HG02840 (cell line): ENCODE results near the gene KCNQ1OT1.

Experiments
- ATAC-seq: cut with Tn5 transposase; IDR thresholded peaks from one replicate; pipeline ENCODE4 v1.9.1; 2021; ENCODE audit warnings: mild to moderate bottlenecking, moderate library complexity, moderate number of reproducible peaks; ENCODE audit not compliant: unreplicated experiment, low FRiP score

The KCNQ1OT1 gene

DNA sequence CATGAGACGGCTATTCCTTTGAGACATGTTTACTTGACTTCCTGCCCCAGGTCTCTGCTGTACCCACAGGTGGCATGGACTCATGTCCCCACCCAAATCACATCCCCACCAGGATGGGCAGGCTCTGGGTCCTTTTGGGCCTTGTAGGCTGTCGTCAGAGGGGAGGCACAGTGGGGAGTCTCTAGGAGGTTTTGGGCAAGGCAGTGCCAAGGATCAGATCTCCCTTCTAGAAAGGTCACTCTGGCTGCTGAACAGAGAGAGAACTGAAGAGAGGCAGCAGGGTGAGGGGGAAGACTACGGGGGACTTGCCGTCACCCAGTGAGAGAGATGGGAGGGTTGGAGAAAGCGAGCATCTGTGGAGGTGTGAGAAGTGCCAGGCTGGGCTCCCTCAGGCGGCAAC lies 4.6 kb upstream of the KCNQ1OT1 start:
- ATAC-seq: no peak

DNA sequence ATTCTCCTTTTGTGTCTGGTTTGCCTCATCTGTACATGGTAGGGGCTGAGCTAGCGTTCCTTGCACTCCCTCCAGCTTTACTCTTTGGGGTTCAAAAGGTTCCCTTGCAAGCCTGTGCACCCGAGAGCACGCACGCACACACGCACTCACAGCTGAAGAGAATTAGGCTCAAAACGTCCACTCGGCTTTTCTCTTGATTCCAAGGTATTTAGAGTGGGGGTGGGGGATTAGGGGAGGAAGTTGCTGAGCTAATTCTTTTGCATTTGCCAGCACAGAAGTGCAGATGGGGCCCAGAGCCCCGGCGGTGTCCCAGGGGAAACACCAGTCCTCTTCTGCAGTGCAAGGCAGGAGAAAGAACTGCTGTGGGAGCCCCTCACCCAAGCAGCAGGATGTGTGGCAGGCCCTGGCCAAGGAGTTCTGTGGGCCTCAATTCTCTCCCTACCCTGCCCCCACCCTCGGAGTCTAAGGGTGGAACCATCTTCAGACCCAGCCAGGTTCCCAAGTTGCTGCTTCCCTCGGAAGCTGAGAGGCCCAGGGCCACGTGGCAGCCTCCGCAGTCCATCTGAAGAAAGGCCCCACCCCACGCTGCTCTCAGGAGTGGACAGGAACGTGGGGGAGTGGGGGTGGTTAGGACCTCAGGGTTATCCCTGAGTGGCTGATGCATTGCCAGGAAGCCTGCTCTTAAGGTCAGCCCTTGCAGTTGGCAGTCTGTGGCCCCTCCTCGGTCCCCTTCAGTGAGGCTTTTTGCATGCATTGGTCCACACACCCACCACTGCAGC lies 3.8 kb upstream of the KCNQ1OT1 start:
- no peak for ATAC-seq

DNA sequence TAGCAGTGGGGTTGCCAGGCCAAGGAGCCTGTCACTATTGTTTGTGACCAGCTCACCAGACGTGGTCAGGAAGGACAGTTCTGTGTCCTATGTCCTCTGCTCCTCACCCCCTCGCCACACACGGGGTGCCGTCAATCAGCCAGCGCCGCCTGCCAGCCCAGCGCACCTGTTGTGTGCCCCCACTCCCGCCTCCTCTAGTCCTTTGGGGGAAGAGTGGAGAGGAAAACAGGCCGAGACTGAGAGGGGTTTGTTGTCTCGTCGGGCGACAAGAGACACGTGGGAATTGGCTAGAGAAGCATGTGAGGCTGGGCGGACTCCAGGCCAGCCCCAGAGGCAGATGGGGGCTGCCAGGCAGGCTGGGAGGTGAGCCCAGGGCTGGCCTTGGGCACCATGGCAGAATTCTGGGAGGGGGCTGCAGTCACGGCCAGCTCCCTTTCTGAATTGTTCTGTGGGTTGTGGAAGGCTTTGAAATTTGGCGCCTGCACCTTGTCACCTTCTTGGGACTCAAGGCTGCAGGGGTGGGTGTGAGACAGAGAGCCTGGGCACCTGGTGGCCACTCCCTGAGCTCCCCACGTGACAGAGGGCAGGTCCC lies 3.1 kb upstream of the KCNQ1OT1 start:
- no peak for ATAC-seq

DNA sequence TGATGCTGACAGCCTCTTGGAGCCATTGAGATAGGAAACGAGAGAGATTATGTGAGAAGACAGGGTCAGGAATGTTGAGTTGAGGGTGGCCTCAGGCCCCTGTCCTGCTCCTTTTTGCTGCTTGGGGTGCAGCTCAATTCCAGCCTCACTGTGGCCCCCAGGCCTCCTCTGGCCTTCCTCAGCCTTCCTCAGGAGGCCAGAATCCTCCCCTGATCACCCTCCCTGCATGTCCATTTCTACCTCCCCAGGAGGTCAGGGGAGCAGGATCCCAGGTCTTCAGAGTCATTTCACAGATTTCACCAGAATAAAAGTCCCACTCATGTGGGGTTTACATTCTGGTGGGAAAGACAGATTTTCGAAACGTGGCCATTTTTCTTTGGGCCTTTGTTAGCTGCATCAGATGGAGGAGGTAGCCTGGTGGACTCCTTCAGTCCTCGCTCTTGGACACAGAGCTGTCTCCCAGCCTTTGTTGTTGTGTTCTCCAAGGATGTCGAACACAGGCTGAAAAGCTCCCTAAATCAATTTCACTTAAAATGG lies 2.2 kb upstream of the KCNQ1OT1 start:
- no peak for ATAC-seq

DNA sequence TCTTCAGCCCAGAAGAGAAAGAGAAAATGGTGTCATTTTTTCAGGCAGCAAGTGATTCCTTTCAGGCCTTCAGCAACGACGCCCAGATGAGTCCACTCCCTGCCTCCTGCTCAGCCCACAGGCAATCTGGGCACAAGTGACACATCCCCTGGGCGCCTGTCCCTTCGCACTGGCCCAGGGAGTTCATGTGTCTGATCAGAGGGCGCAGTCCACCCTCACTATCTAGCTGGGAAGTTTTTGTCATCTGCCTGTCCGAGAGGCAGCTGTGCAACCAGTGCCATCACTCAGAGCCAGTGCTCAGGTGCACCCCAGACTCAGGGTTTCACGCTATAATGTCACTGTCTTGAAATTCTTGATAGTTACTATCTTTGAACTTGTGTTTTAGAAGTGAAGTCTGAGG lies 1.4 kb upstream of the KCNQ1OT1 start:
- no peak for ATAC-seq

DNA sequence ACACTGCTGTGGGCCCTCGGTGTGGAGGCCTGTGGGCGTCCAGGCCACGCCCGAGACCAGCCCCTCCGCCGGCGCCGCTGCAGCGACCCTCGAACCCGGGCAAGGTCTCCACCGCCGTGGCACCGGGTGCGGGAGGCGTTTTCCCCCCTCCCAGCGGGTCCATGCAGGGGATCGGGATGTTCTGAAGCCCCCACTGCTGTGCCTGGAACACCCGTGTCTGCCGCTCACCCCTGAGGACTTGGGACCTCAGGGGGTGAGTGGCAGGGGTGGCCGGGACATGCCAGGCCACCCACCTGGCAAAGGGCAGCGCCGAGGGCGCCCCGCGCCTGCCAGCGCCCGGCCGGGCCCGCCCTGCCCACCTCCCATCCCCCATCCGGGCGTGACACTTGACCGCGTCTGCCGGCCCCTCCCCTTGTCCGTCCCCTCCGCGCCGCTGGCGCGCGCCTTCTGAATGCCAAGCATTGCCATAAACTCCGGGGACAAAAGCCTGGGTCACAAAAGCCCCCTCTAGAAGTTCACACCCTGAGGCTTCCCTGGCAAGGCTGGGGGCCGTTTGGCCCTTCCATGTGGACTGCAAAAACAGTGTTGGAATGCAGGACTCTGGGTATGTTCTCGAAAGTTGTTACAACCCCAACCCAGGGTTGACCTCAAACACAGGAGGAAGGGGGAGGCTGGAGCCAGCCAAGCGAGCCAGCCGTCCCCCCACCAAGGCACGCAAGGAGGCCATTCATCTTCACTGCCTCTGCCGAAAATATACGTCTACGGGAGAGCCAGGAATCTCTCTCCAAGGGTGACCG lies 819 bp upstream of the KCNQ1OT1 start:
- ATAC-seq: no peak

DNA sequence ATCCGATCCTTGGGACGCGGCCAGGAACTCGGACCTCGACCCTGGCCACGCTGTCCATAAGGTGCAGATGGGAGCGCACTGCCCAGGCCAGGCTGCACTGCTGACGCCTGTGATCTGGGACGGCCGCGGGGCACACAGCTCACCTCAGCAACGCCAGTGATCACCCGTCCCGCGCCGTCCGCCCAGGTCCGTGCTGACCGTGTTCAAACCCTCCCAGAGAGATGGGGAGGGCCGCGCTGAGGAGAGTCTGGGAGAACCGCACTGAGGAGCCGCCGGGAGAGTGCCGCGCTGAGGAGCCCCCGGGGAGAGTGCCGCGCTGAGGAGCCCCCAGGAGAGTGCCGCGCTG lies 636 bp downstream of the KCNQ1OT1 start:
- no peak for ATAC-seq

DNA sequence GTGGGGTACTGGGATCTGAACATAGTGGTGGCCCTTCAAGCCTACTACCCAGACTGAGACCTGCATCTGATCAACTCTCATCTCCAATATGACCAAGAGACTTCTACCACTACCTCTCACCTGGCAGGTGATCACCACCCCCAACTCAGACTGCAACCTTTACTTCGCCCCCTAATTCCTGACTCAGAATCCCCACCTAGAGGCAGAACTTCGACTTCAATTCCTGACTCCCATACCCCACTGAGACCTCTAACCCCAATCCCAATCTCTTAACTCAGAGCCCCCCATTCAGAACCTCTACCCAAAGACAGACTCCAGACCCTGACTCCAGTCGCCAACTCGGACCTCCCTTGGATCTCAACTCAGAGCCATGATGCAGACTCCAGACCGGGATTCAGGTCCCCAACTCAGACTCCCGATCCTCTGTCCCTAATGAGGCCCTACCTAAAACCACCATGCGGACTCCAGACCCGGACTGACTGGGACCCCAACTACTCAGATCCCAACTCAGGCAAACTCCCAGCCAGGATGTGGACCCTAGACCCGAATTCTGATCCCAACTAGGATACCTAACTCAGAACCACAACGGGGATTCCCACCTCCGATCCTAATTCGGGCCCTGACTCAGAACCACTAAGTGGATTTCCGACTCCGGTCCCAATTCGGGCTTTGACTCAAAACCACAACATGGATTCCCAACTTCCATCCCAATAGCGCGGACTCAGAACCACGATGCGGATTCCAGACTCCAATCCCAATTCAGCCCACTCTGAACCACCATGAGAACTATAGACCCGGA lies 1.2 kb downstream of the KCNQ1OT1 start:
- no peak for ATAC-seq

DNA sequence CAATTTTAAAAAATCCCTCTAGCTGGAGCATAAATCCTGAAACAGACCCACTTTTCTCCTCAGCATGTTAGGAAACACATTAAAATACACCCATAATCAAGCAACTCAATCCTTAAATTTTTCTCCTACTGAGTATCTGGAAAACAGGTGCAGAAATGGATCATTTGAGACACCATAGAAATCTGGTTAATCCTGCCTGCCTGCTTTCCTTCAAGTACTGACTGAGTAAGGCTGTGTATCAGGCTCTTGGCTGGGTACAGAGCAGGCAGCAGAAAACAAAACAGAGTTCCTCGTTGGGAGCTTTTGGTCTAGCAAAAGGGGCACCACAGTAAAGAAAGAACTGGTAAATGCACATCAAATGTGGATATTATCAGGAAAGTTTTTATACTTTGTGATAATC lies 1.9 kb downstream of the KCNQ1OT1 start:
- no peak for ATAC-seq

DNA sequence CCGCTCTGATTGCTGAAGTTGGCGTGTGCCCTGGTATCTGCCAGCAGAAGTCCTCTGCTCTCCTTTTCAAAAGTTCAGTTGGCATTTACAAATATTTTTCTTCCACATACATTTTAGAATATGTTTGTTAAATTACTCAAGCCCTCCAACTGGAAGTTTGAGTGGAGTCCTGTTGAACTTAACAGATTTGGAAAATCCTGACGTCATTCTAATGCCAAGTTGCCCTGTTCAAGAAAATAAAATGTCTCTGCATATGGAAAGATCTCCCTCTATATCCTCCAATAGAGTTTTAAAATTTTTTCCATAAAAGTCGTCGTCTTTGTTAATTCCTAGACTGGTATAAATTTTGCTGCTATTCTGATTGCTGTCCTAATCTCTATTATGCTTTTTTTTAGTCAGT lies 3.3 kb downstream of the KCNQ1OT1 start:
- ATAC-seq: no peak

DNA sequence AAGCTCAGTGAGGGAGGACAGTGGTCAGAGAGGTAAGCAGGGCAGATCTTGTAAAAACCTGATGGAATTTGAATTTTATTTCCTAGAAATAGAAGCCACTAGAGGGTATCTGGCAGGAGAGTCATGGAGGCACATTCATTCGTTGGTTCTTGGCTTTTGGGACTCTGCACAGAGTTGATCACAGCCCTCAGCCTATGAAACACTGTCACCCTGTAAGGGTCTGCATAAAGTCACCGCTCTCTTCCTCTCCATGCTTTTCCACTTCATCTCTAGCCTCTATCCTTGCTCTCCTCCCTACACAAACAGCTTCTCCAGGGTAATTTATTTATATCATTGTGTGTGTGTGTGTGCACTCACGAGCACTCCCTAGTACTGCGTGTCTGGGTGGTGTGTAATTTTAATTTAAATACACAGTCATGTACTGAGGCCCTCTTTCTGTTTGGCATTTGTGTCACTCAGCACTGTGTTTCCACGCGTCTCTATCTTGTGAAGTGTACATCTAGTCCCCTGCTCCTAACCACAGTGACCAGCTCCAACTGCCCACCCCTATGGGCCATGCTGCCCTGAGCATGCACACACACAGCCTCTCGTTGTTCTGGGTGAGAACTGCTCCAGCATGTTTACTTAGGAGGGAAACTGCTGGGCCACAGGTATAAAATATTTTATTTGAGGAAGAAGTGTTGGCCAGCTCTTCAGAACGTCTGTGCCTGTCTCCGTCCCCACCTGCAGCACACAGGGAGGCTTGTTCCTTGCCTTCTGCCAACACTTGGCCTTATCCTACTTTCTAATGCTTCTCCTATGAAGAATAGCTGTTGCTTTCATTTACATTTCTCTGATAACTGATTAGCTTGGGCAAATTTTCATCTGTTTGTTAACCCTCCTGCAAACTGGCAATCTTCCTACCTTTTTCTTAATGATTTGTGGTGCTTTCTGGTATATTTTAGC lies 4.5 kb downstream of the KCNQ1OT1 start:
- no peak for ATAC-seq

DNA sequence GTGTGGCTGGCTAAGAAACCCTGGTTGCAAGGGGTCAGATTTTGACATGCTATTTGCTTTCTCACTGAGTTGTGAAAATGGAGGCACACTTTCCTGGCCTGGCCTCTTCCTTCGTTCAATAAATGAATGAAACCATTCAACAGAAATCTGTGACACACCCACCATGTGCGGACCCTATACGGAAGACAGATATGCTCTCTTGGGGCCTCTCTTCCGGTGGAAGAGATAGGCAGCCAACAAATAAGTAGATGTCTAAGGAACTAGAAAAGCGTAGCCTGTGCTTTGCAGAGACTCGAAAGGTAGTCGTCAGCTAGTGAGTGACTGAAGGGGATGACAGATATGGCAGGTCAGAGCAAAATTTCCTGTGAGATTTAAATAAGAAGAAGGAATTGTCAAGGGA lies 5.3 kb downstream of the KCNQ1OT1 start:
- no peak for ATAC-seq

DNA sequence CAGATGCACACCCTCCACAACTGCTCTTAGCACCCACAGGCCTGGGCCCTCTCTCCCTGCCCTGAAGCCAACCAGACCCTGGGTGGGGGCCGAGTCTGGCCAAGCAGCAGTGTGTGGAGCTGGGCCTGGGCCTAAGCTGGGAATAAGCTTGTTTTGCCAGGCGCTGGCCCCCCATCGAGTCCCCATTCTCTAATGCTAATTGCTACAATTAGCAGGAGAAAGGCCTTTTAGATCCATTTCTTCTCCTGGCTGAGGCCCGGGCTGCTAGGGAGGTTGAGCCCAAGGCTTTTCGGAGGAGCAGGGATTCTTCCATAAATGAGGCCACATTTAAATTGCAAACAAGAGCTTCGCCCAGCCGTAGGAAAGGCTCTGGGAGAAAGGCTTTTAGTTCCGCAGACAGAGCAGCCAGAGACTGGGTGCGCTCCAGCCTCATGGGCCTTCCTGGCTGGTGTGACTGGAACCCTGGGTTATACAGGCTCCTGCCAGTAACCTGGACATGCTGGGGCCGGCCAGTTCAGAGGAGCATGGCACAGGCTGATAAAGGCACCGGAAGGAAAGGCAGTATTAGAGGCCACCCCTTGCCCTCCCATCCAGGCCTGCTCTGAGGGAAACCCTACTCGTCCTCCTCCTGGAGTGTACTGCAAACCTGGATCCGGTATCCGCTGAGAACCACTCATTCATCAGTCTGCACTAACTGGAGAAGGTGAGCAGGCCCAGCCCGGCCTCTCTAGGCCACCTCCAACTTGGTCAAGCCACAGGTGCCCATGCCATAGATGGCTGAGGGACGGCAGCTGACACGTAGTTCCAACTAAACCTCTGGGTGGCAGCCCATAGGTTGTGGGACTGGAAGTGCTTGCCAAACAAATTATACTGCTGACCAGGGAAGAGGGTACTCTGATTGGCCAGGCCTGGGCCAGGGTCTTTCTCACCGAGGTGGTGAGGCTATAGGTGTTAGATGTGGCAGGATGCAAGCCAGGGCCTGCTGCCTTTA lies 6.2 kb downstream of the KCNQ1OT1 start:
- no peak for ATAC-seq

DNA sequence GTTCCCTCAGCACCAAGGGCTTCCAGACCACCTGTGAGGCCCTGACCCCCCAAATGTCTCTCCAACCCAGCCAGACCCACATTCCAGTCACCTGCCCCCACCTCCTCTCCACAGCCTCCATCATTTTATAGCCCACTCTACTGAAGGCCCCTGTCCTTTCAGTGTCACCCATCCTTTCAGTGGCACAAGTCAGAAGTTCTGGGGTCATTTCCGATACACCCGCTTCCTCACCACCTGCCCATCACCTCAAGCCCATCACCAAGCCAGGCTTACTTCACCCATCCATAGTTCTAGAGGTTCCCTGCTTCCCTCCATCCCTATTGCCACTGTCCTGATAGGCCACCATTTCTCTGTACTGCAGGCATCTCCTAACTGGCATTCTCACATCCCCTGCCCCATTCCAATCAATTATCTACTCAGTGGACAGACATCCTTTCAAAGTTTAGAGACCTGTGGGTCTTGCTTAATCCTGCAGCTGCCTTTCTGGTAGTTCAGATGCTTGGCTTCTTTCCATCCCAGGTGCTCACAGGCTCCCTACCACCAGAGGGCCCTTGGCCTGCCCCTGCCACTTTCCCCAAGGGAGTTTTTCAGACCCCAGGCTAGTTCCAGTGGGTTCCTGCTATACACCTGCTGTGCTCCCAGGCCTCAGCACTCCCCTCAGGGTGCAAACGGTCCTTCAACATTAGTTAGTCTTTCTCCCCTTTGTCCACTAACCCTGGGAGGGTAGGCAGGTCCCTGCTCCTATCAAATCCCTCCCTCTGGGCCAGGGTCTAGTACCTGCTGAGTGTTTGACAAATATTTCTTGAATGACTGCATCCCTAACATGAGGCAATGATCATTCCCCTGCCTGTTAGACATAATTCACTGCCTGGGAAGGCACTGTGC lies 7.6 kb downstream of the KCNQ1OT1 start:
- ATAC-seq: no peak

DNA sequence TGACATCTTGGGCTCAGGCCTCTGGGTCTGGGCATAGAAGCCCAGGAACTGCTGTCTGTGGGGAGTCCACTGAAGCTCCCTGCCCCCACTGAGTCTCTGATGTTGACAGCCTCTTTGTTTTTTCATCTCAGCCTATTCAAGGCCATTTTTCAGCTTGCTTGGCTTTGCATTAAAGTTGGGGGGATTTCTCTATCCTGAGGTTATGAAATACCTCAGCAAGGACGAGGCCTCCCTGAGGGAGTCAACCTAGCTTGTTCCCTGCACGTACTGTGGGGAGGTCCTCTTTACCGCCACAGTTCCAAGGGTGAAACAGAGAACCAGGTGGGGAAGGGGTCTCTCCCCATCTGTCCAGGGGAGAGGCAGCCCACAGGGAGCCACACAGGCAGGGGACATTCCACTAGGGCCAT lies 8.4 kb downstream of the KCNQ1OT1 start:
- no peak for ATAC-seq

DNA sequence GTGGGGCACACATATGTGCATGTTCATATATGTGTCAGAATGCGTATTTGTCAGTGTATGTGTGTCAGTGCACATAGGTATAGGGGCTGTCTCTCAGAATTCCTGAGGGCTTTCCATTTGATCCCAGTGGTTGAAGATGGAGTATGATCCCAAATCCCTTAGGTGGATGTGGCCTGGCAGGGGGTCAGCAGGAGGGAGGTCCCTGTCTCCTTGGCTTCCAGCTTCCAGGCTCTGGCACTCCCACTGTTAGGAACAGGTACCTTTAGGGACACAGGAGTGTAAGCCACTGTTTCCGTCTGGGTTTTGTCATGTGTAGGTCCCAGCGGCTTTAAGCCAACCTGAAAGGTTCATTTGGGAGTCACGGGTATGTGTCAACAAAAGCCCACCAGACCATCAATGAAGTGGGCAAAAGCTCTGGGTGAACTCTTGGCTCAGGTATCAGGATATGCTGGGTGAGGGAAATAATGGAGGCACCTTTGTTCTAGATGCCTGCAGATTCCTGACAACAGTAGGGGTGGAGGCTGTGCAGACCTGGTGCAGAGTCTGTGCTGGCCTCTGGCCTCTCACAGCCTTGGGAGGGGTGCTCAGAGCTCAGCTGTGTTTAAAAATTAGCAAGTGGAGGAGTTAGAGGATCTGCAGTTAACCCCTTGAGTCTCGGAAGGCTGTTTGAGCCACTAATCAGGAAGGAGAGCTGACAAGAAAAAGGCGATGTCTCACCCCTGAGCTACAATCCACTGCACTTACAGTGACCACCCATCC lies 9.0 kb downstream of the KCNQ1OT1 start:
- ATAC-seq: no peak
